ENCODE results near the gene KRTDAP. TPM values are rescaled to one million over a fixed set of nuclear protein-coding genes. Genes with fewer than 3 reads are reported as not detected.

Gene KRTDAP
- total and polyA plus RNA-seq, 4 donors = 0.16 to 0.49 TPM; not detected in 2

- no peaks in the 10 kb centered on the region for H3K36me3 ChIP-seq (ENCODE audit: control insufficient read depth in 4 of 4, insufficient read depth in 4 of 4, low read length in 4 of 4)
- no peak for TF ChIP-seq CTCF (IDR thresholded peaks at IDR 0.05; ENCODE audit: control extremely low read depth, extremely low read depth)
- peak overlapping the region in 1 of 2 donors; percentile 20 for H3K27ac ChIP-seq (ENCODE audit: low read depth in 1 of 2, low read length in 1 of 2)
- H3K9ac ChIP-seq (ENCODE audit: insufficient read depth in 1 of 2, low read length in 2 of 2) = no peak overlapping the region
- H3K9me3 ChIP-seq (ENCODE audit: control insufficient read depth in 4 of 4, insufficient read depth in 3 of 4, low read length in 3 of 4) = no peaks in the 10 kb centered on the region
- 65 to 78% methylated on average over 27 of the region's 27 CpGs for WGBS, 2 donors
- DNase-seq (no peak), ATAC-seq (ENCODE audit: insufficient read depth, low FRiP score) (peak; percentile 25)
- no peaks in the 10 kb centered on the region for H3K27me3 ChIP-seq (ENCODE audit: control insufficient read depth in 3 of 3, insufficient read depth in 3 of 3, low read length in 2 of 3)
- H3K4me1 ChIP-seq (ENCODE audit: control insufficient read depth in 5 of 5, insufficient read depth in 5 of 5, low read length in 5 of 5) = peaks cover 0 to 10% (median 3%) of the 10 kb centered on the region in 5 donors
- H3K4me3 ChIP-seq = no peak overlapping the region
Measured at GRCh38 chr19:35449359-35450043, 40.8 kb downstream of the KRTDAP start.

- Histone ChIP-seq H3K4me1 (ENCODE audit: control insufficient read depth in 5 of 5, insufficient read depth in 5 of 5, low read length in 5 of 5) (peaks cover 0 to 10% (median 3%) of the 10 kb centered on the region in 5 donors), H3K36me3 (ENCODE audit: control insufficient read depth in 4 of 4, insufficient read depth in 4 of 4, low read length in 4 of 4) (no peaks in the 10 kb centered on the region), H3K9ac (ENCODE audit: insufficient read depth in 1 of 2, low read length in 2 of 2) (no peak within 1 kb of the TSS), H3K27ac (ENCODE audit: low read depth in 1 of 2, low read length in 1 of 2) (peak within 1 kb of the TSS in 1 of 2 donors; percentile 63), H3K9me3 (ENCODE audit: control insufficient read depth in 4 of 4, insufficient read depth in 3 of 4, low read length in 3 of 4) (no peaks in the 10 kb centered on the region), H3K27me3 (ENCODE audit: control insufficient read depth in 3 of 3, insufficient read depth in 3 of 3, low read length in 2 of 3) (no peaks in the 10 kb centered on the region), H3K4me3 (no peak within 1 kb of the TSS)
- 60 to 74% methylated on average over 12 of the region's 12 CpGs for WGBS, 2 donors
- DNase-seq = no peak
- ATAC-seq (ENCODE audit: insufficient read depth, low FRiP score) = no peak
- TF ChIP-seq CTCF (IDR thresholded peaks at IDR 0.05; ENCODE audit: control extremely low read depth, extremely low read depth) = no peak
Measured at GRCh38 chr19:35447606-35448469, 42.4 kb downstream of the KRTDAP start, which contains the start of gene FFAR2. TSS of gene FFAR2 (plus strand) at chr19:35448257. CDS start at chr19:35449715, 1,458 bp downstream.

- ATAC-seq (ENCODE audit: insufficient read depth, low FRiP score) = no peak
- no peaks in the 10 kb centered on the region for H3K9me3 ChIP-seq (ENCODE audit: control insufficient read depth in 4 of 4, insufficient read depth in 3 of 4, low read length in 3 of 4)
- H3K36me3 ChIP-seq (ENCODE audit: control insufficient read depth in 4 of 4, insufficient read depth in 4 of 4, low read length in 4 of 4) = no peaks in the 10 kb centered on the region
- WGBS, 2 donors = 54 to 68% methylated on average over 21 of the region's 21 CpGs
- no peak overlapping the region for H3K9ac ChIP-seq (ENCODE audit: insufficient read depth in 1 of 2, low read length in 2 of 2)
- H3K4me3 ChIP-seq = no peak overlapping the region
- DNase-seq = peak in 2 of 3 donors; percentile 67 to 74
- TF ChIP-seq CTCF (IDR thresholded peaks at IDR 0.05; ENCODE audit: control extremely low read depth, extremely low read depth) = no peak
- H3K27me3 ChIP-seq (ENCODE audit: control insufficient read depth in 3 of 3, insufficient read depth in 3 of 3, low read length in 2 of 3) = no peaks in the 10 kb centered on the region
- H3K4me1 ChIP-seq (ENCODE audit: control insufficient read depth in 5 of 5, insufficient read depth in 5 of 5, low read length in 5 of 5) = peaks cover 0 to 10% (median 4%) of the 10 kb centered on the region in 5 donors
- H3K27ac ChIP-seq (ENCODE audit: low read depth in 1 of 2, low read length in 1 of 2) = no peak overlapping the region
Measured at GRCh38 chr19:35445826-35446593, 44.3 kb downstream of the KRTDAP start.
